GM18502 (cell line): ENCODE results near the gene ATG2A.

Source experiments
- ATAC-seq: cut with Tn5 transposase; IDR thresholded peaks from one replicate; pipeline ENCODE4 v1.9.1; 2021; ENCODE audit warnings: mild to moderate bottlenecking; ENCODE audit not compliant: unreplicated experiment, poor library complexity

Gene ATG2A

DNA sequence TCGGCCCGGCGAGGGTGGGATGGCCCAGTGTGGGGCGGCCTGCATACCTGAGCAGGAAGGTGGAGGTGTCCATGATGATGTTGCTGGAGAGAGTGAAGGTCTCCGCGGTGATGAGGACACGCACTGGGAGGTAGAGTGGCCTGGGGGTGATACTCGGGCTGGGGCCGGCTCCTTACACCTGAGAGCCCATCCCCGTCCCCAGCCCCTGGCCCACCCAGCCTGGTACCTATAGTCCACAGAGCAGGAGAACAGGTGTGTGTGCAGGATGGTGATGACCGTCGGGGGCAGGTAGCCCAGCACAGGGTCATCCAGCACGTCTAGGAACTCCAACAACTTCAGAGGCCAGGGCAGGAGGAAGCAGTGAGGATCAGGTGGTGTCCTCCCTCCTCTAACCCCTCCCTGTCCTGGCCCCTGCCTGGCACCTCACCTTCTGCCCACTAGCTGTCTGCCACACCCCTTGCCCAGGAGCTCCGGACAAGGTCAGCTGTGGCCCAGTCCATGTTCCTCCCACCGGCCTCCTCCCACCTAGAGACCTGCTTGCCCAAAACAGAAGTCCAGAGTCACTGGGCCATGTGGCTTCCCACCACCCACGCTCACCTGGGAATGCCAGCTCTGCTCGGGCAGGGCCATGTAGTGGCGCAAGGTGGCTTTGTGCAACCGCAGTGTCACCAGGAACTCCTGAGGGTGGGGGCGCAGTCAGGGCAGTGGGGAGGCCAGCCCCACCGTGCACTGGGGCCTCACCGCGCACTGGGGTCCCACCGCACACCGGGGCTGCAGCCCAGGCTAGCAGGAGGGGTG, 11.3 kb downstream of the ATG2A start:
- no peak for ATAC-seq

DNA sequence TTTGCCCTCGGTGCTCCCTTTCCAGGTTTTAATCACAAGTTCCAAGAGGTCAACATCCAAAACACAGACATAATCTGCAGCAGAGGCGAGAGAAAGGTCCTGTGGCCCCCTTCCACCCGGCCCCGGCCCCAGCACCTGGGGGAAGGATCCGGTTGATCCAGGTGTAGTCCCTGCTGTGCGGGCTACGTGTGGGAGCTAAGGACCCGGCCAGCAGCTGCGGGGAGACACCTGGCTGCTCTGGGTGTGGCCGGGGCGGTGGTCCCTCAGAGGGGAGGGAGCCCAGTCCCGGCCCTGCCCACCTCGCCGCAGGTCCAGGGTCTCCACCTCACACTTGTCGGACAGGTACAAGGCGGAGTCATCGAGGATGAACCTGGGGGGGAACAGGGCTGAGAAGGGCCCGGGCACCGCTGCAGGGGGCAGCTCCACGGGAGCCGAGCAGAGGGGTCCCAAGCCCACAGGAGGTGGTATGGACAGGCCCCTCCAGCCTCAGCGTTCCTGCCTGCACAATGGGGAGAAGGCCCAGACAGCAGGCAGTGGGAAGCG, 13.6 kb downstream of the ATG2A start:
- no peak for ATAC-seq

DNA sequence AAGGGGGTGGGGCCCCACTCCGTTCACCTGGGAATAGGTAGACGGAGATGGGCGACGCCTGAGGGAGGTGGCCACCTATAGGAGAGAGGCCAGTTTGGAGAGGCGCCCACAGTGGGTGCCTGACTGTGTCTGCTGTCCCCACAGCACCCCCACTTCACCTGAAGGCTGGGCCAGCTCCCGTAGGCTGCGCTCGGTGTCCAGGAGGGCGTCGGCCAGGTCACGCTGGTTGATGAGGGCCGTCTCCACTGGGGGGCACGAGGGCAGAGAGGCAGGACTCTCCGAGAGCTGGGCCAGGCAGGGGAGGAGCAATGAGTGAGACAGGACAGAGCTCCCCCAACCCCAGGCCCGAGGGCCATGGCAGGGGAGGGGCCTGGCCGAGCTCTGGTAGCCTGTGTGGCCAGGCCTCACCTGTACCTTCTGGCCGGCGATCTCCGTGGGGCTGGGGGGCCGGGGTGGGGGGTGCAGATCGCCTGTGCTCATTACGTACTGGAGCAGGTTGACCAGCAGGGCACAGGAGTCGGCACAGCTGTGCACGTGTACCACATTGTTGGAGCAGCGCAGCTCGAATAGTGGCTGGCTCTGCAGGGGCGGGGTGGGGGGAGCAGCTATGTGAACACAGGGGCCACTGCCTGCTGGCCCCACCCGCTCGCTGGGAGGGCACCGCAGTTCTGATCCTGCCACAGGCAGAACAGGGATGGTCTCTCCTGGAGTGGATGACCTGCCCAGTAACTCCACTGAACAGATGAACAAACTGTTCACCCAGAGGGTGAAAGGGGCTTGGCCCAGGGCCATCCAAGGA, 14.7 kb downstream of the ATG2A start:
- ATAC-seq, result no peak

DNA sequence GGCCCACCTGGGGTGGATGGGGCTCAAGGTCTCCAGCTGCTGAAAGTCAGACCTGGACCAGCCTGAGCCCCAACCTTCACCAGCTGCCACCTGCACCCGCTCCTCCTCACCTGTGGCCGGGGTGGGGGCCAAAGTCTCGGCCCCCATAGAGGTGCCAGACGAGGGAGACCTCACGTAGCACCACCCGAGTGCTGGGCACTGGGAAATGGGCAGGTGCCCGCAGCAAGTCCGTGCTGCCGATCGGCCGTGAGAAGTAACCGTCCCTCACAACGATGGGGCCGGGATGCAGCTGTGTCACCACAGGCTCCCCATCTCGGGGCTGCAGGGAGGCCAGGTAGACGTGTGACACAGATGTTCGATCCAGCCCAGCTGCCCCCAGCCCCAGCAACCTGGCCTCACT, 16.2 kb downstream of the ATG2A start:
- no peak for ATAC-seq

DNA sequence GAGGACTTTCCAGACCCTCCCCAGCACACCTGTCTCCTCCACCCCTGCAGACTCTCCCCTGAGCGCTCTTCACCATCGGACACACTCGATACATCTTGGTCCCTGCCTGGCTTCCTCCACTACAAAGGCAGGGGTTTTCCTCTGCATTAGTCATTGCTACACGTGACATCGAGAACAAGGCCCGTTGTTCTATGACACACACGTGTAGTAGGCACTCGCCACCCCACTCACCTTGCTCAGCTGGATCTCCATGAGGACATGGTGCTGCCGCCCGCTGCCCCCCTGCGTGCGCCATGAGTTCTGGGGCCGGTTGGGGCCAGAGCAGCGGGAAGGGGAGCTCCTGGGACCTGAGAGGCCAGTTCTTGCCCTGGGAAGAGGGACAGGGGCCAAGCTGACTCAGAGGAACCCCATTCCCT, 16.7 kb downstream of the ATG2A start:
- no peak for ATAC-seq

DNA sequence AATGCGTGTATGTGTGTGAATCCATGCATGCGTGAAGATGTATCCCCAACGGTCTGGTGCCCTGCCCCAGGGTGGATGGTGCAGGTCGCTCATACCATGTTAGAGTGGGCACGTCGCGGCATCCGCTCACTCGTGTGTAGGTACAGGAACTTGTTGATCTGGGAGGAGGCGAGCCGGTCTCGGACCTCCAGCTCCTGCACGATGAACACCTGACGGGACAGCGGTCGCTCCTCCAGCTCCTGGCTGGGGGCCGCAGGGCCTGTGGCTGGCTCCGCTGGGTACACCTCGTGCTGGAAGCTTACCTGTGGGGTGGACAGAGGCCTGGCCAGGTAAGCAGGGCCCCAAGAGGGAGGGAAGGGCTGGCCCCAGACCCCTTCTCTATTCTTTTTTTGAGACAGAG, 18.5 kb downstream of the ATG2A start:
- ATAC-seq, result no peak

DNA sequence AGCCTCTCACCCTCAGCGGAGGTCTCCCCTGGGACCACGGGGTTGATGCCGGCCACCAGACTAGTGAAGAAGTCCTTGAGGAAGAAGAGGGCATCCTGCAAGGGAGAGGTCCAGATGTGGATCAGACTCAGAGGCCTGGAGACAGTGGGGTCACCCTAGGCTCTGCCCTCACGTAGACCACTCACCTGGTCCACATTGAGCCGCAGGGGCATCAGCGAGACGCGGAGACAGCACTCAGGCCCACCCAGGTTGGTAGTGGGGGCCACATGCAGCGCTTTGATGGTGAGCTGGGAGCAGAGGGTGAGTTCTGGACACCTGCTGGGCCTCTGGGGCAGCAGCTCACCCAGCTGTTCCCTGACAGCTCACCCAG, 18.9 kb downstream of the ATG2A start:
- ATAC-seq, result no peak

DNA sequence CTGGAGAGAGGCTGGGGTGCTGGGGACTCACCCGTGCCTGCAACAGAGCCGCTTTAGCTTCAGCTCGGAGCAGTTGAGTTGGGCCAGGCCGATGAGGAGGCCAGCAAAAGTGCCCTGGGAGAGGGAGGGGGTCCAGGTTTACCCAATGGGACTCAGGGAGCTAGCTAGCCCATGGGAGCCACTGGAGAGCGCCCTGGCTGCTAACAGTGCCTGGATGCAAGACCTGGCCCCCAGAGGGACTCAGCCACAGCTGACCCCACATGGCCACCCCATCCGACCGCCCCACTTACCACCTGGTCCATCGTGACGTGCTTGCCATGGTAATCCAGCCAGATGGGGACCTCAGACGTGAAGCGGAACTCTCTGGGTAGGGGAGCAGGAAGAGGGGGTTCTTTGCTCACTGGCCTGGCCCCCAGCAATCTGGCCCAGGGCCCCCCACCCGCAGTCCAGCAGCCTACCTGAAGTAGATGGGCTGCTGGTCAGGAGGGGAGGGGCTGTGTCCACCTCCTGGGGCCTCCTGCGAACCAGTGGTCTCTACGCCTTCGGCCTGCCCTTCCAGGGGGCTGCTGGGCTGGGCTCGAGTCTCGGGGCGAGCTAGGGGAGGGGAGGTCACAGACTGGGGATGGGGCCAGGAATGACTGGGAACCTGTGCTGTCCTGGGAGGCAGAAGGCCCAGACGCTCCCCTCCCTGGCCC, 19.5 kb downstream of the ATG2A start:
- no peak for ATAC-seq

DNA sequence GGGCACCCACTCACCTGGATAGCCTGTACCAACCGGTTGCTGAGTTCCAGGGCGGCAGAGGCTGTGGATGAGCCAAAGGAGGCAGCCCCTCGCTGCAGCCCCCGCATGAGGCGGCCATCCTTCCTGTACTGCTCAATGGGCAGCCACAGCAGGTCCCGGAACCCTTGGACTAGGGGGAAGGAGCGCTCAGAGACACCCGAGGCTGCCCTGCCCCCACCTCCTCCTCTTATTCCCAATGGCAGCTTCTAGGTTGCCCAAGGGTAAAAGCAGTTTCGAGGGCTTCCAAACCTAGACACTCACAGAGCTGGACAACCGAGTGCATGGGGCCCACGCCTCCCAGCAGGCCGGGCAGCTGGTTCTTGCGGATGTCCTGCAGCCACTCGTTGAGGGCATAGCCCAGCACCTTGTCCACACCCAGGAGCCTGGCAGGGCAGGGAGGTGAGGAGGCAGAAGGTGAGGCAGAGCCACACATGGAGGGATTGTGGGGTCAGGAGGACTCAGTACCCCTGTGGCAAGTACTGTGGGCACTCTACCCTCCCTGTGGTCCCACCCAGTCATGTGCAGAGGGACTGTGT, 20.5 kb downstream of the ATG2A start:
- ATAC-seq, result no peak

DNA sequence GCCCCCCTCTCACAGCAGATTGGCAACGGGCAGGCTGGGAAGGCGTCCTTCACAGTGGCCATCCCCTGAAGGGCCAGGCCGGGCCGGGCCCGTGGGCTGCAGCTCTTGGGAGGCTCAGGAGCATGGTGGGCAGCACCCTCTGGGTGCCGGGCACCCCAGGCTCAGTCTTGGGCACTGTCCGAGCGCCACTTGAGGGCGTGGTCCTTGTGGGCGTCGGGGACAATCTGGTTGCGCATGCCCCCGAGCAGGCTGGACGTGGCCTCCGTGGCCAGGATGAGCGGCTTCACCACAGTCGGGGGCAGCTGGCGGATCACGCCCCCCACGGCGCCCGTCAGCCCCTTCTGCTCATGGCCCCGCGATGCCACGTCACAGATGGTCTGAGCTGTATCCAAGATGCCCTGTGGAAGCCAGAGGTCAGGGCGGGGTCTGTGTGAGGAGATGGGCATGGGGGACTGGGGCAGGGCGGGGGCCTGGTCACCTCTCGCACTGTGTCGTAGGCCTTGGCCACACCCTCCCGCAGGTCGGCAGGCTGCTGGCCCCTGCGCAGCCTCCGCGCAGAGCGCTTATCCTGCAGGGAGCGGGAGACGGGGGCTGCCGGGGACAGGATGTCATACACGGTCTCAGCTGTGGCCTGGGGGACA, 22.1 kb downstream of the ATG2A start:
- ATAC-seq, result no peak

DNA sequence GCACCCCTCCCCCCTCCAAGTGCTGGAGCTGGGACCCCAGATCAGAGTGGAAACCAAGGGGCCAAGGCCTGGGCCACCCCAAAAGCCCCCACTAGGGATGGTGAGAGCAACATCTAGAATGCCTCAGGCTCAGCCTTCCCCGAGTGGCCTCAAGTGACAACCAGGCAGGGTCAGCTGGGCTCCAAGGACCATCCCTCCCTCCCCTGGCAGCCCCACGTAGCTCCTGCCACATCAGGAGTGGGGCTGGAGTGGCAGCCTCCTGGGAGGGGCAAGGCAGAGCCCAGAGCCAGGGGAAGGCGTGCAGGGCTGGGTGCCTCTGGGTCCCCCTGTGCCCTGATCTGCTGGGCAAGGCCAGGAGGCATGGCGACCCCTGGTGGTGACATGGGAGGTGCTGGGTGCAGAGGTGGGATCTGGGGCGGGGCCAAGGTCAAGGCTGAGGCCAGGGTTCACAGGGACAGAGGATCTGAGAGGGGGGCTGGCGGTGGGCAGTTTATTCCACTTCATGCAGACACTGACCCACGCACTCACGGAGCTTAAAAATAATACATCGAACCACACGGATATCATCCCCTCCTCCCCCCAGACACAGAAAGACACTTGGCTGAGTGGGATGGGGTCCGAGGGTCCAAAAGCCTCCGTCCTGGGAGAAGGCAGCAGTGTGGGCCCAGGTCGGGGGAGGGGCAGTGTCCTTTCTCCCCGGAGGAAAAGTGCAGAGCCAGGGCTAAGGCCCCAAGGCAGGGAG, 22.8 kb downstream of the ATG2A start:
- no peak for ATAC-seq

DNA sequence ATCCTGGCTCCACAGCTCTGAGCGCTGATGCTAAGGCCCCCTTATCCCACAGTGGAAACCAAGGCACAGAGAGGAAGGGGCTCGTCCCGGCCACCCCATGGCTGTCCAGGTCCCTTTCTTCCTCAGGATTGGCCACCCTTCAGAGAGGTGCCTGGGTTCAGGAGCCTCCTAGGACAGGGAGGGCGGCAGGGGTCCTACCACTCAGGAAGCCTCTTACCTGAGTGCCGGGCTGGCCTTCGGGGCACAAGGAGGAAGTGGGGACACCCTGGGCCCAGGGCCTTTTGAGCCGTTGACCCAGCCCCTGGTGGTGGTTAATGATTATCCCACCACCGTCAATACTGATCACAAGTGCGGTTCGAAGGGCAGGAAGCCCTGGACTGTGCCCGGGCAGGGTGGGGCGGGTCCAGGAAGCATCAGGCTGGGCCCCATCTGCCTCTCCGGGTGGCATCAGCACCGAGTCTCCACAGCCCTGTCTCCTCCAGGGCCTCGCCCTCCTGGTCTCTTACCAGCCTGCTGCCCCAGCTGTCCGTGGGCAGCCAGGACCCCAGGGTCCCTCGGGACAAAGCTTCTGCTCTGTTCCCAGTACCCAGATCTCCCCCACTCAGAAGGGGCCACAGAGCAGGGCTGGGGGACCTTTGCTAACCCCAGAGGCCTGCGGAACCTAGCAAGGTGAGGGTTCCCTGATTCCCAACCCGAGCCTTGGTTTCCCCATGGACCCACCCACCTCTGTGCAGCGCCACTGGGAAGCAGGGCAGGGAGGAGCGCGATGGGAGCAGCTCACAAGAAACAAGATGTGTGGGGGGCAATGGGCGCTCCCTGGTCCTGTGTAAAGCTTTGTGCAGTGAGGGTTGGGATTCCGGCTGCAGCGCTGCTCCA, 23.6 kb downstream of the ATG2A start:
- no peak for ATAC-seq

DNA sequence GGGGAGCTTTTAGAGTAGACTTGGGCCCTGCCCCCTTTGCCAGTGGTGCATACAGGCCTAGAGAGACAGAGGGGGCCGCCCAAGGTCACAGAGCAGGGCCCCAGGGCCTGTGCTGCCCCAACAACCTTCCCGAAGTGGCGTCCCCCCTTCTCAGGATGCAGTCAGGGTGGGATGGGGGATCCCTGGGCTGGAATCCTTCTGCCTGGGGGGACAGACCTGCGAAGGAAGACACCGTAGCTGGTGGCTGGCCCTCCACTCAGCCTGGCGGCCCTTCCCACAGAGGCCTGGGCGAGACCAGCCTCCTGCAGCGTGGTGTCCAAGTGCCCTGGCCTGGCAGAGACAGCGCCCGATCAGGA, 24.2 kb downstream of the ATG2A start:
- no peak for ATAC-seq

DNA sequence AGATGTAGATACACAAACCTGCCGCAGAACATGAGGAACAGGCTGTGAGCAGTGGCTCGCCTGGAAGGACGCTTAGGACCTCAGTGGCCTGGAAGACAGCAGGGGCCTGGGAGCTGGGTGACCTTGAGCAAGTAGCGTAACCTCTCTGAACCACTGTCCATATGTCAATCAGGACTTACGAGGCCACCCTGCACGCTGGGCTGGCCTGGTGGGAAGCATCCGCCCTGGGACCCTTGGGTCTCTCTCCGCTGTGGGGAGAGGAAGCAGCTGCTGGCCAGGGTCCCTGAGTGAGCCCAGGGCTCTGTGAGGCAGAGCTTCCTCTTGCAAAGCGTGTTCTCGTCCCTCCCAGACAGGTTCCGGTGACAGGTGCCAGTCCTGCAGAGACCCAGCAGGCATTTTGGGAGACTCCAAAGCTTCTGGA, 24.6 kb downstream of the ATG2A start:
- no peak for ATAC-seq

DNA sequence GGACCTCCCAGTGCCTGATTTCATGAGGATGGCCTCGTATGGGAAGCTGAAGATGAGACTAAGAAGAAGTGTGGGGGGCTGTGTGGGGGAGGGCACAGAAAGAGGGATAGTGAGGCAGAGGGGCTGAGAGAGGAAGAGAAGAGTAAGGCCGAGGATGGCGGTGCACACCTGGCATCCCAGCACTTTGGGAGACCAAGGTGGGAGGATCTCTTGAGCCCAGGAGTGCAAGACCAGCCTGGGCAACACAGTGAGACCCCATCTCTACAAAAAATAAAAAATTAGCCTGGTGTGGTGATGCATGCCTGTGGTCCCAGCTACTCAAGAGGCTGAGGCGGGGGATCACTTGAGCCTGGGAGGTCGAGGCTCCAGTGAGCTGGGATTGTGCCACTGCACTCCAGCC, 25.1 kb downstream of the ATG2A start:
- ATAC-seq, result no peak

DNA sequence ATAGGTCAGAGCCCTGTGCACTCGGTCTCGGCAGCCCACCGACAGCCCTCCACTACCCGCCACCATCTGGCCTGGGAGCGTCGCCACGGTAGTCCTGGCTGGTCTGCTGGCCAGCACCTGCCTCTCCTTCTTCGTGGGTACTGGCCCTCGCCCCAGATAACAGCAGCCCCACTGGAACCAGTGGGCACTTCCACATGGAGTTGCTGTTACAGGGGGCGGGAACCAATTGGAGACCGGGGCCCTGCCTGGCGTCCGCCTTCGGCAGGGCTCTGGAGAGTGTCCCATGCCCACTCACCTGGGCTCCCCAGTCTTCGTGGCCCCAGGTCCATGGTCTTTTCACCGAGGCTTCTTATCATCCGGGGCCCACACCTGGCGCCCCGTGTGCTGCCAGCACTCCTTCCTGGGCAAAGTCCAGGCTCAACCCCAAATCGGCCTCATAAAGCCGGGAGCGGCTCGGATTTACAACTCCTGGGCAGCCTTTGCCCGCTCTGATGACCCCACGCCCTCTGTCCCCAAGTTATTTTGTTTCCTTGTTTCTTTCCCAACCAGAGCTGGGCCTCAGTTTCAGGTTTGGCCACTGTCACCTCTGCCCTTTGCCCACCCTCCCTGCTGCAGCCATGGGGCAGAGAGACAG, 25.7 kb downstream of the ATG2A start:
- ATAC-seq, result no peak

DNA sequence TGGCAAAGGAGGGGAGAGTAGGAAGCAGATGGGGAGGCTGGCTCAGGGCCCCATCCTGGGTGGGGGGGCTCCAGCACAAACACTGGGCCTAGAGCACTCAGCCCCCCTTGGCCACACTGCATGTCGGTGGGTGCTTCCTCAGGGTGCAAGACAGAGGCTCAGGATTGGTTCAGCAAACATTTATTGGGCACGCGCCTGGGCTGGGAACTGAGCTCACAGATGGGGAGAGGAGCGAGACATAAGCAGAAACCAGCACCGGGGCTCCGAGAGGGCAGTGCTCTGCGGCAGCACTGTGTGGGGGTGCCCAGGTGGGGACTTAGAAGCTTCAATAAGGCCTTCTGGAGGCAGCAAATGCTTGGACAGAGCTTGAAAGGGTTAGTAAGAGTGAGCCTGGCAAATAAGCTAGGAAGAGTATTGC, 26.5 kb downstream of the ATG2A start:
- ATAC-seq, result no peak
